Activated T-helper 2 cell treated with anti-CD3 and anti-CD28 coated beads, Interferon-gamma antibody, Interleukin-2, Interleukin-4, amounts not matched to agents 10 μg/mL and 5 μg/mL and 100 μg/mL, durations not matched to agents 14 hours and 24 hours and 36 hours (primary cell): ENCODE measurements around the gene ANKRD23. TPM values are rescaled to one million over a fixed set of nuclear protein-coding genes. Genes with fewer than 3 reads are reported as not detected.

ENCODE experiments used
- DNase-seq: peaks from one replicate; pipeline ENCODE4 v3.0.0; 2021; ENCODE audit warnings: low spot score
- H3K27ac Mint-ChIP-seq: one replicate; pipeline ENCODE4 v1.8.0; 2021; ENCODE audit warnings: mixed read lengths
- H3K27me3 Mint-ChIP-seq: one replicate; pipeline ENCODE4 v1.8.0; 2021; ENCODE audit warnings: low read depth, mixed read lengths
- H3K36me3 Mint-ChIP-seq: one replicate; pipeline ENCODE4 v1.8.0; 2021; ENCODE audit warnings: low read depth, mixed read lengths
- H3K4me1 Mint-ChIP-seq: one replicate; pipeline ENCODE4 v1.8.0; 2021; ENCODE audit warnings: low read depth, mixed read lengths
- H3K4me3 Mint-ChIP-seq: one replicate; pipeline ENCODE4 v1.8.0; 2021; ENCODE audit warnings: low read depth, mild to moderate bottlenecking, moderate library complexity, mixed read lengths
- H3K9me3 Mint-ChIP-seq: one replicate; pipeline ENCODE4 v1.8.0; 2021; ENCODE audit warnings: mixed read lengths
- intact Hi-C: fragments of 100-400 bp; cut with micrococcal nuclease; formaldehyde crosslinking; loops from one replicate; pipeline ENCODE4 v1.15.1; 2023
- total RNA-seq: library from RNA; stranded (reverse); gene quantifications from 2 replicates; pipeline ENCODE4 v1.2.3, GENCODE V29; 2022

Gene ANKRD23
- total RNA-seq, 1 donor from 2014 or later: 9.1 TPM

DNA sequence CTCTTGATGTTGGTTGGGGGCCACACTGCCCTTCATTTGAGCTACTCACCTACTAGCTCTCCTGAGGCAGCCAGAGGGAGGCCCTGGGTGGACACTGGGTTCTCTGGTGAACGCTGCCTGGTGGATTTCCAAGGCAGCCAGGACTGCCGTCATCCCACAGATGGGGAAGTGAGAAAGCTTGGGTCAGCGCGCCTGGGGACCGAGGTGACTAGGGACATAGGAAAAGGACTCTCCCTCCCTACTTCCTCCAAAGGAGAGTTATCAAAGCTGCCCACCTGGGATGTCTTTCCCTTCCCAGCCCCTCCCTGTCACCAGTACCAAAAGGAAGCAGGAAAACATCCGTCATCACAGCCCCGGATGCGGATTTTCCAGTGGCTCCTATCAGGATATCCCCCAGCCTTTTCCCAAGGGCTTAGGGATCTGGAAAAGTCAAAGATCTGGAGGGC lies 29.9 kb upstream of the ANKRD23 start:
- H3K9me3 Mint-ChIP-seq: no peaks in the 10 kb centered on the region
- H3K4me1 Mint-ChIP-seq: peaks cover 16% of the 10 kb centered on the region
- H3K27me3 Mint-ChIP-seq: peaks cover 7% of the 10 kb centered on the region
- no peak overlapping the region for H3K4me3 Mint-ChIP-seq
- H3K36me3 Mint-ChIP-seq: no peaks in the 10 kb centered on the region
- DNase-seq: no peak
- intact Hi-C loops: loop anchor here (5.0 kb wide), 1 partner anchor 89 kb away; no protein-coding TSS in a partner anchor
- no peak overlapping the region for H3K27ac Mint-ChIP-seq

DNA sequence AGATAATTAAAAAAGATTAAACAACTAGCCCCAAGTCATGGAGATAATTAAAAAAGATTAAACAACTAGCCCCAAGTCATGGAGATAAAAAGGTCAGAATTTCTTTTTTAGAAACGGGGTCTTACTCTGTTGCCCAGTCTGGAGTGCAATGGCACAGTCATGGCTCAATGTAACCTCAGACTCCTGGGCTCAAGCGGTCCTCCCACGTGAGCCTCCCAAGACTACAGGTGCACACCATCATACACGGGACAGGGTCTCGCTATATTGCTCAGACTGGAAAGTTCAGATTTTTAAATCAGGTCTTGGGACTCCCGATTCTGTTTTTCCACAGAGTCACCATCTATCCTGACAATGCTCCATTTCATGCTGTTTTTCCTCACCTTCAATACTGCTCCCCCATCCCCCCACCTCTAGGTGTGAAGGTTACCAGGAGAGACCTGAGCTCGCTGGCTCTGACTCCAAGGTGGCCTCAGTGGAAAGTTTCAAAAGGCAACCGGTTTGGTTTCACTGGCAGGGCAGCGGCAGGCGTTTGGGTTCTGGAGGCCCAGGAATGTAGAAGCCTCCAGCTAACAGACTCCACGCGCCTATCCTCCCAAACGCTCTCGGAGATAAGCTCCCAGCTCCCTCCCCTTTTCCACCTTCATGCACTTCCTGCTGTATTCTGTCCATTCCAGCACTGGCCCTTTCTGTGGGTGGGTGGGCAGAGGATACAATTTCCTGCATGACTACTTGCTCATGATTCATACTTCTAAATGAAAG lies 28.9 kb upstream of the ANKRD23 start:
- intact Hi-C loops: loop anchor here (5.0 kb wide), 1 partner anchor 90 kb away; no protein-coding TSS in a partner anchor
- Mint-ChIP-seq H3K4me1 (peaks cover 17% of the 10 kb centered on the region), H3K27ac (no peak overlapping the region), H3K27me3 (peaks cover 7% of the 10 kb centered on the region), H3K4me3 (no peak overlapping the region), H3K36me3 (peaks cover 5% of the 10 kb centered on the region), H3K9me3 (no peaks in the 10 kb centered on the region)
- DNase-seq: no peak

DNA sequence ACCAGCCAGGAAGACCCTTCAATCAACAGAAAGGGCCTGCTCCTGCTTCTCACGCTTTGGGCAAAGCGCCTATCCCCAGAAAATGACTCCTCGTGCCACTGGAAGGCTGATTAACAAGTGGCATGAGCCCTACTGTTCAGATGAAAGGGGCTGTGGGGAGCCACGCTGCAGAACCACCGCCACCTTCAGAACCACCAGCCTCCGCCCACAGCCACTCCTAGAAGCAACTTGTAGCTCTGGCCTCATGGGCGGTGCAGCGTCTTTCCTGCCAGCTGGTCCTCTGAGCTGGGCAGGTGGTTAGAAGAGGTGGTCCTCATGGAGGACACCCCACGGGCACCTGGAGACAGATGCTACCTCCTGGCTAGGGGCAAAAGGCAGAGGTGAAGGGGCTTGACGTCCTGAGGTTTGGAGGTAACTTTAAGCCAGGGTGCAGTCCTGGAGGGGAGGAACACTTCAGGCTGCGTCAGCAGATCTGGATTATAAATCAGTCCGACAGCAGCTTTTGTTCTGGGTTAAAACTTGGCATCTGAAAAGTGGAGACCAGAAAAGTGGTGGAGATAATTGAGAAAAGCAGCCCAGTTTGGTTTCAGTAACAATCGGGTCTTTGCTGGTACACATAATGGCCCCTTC lies 26.9 kb upstream of the ANKRD23 start:
- no peaks in the 10 kb centered on the region for H3K9me3 Mint-ChIP-seq
- H3K4me1 Mint-ChIP-seq: peaks cover 23% of the 10 kb centered on the region
- peak; percentile 55 for DNase-seq
- peaks cover 7% of the 10 kb centered on the region for H3K27me3 Mint-ChIP-seq
- H3K36me3 Mint-ChIP-seq: peaks cover 13% of the 10 kb centered on the region
- peak overlapping the region; percentile 84 for H3K4me3 Mint-ChIP-seq
- peak overlapping the region; percentile 83 for H3K27ac Mint-ChIP-seq
- intact Hi-C loops: loop anchor here (2.0 to 5.0 kb wide), 2 partner anchors 42 to 92 kb away; no protein-coding TSS in a partner anchor

DNA sequence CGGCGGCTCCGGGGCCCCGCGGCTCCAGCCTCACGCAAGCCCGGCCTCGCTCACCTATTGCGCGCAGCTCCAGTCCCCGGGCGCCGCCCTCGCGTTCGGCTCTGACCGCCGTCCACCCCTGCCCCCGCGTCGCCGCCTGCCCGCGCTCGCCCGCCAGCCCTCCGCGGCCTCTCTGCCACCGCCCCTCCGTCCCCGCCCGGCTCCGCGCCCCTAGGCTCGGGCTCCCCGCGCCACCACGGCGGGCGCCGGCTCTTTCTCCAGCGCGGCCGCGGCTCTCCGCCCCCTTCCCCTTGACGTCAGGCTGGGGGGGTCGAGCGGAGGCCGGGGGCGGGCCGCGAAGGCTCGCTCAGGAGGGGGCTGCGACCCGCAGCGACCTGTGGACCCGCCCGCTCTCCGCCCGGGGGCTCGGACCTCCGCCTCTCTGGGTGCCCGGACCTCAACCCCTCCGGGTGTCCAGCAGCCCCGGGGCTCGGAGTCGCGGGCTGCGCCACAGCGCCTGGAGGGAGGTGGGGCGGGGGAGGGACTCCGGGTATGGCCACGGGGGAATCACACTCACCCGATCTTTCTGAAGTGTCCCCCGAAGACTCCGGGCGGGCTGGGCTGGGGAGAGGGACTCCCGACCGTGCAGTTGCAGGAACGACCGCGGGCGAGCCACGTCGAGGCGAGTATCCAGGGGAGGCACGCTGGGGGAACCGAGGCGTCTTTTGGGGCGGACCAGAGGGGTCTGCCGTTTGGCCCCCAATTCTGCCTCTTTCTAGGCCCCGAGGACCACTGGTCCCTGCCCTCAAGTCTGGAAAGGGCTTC lies 26.2 kb upstream of the ANKRD23 start, which contains the start of gene SEMA4C:
Gene SEMA4C, minus strand, starts transcription at position 259 of the 804 bp plus-strand sequence. CDS start 2,194 bp downstream, outside the sequence.
- peaks cover 17% of the 10 kb centered on the region for H3K36me3 Mint-ChIP-seq
- peaks cover 23% of the 10 kb centered on the region for H3K4me1 Mint-ChIP-seq
- H3K27ac Mint-ChIP-seq: peak within 1 kb of the TSS; percentile 83
- intact Hi-C loops: loop anchor here (2.0 to 5.0 kb wide), 3 partner anchors 43 to 109 kb away; partner anchors contain the start of gene CNNM4
- DNase-seq: peak; percentile 45
- no peaks in the 10 kb centered on the region for H3K9me3 Mint-ChIP-seq
- H3K27me3 Mint-ChIP-seq: peaks cover 6% of the 10 kb centered on the region
- peak within 1 kb of the TSS; percentile 84 for H3K4me3 Mint-ChIP-seq

DNA sequence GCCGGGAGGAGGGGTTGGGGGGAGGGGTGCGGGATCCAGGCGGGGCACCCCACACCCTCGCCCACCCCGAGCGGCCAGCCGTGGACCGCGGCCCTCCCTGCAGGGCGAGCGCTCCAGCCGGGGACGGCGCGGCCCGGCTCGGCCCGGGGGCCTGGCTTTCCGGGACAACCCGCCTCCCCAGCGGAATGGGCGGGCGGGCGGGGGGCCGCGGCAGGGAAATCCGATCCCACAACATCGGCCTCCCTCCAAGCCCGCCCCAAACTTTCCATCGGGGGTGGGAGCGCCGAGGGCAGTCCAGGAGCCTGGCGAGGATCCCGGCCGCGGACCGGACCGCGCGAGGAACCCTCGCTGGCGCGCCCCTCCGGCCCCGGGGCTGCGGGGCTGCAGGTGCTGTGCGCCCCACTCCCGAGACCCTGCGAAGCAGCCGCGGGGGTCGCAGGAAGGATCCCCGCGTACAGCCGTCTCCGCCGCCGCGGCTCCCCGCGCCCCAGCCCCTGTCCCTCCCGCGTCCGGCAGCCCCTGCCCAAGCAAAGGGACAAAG lies 25.5 kb upstream of the ANKRD23 start:
- Mint-ChIP-seq H3K9me3 (no peaks in the 10 kb centered on the region), H3K27me3 (peaks cover 6% of the 10 kb centered on the region), H3K4me3 (no peak overlapping the region), H3K4me1 (peaks cover 22% of the 10 kb centered on the region), H3K36me3 (peaks cover 17% of the 10 kb centered on the region), H3K27ac (no peak overlapping the region)
- intact Hi-C loops: loop anchor here (2.0 kb wide), 1 partner anchor 109 kb away; the partner anchor contains the start of gene CNNM4
- no peak for DNase-seq

DNA sequence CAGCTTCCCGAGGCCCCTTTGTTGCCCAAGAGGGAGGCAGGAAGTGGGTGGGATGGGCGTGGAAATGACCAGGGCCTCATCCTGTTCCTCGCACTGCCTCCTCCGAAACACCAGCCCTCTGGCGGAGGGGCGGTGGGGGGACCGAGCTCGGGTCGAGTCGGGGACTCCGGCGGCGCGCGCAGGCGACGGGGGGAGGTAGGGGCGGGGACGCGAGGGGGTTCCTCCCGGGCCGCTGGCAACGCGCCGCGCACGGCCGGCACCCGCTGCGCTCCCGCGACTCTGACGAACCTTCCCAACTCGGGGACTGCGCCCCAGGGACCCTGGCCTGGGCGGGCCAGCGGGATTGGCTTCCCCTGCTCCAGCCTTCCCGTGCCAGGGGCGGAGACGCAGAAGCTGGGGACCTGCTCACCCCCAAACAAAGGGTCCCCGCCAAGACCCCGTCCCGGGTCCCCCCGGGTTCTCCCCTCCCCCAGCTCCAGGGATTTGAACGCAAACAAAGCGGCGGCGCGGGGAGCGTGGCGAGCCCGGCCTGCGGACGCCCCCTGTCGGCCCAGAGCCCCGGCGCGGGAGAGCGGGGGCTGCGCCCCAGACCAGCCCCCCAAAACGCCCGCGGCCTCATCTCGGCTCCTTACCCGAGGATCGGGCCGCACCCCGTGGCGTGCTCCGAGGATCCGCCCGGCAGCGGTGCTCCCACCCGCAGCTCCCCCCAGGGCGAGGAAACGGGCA lies 24.9 kb upstream of the ANKRD23 start:
- Mint-ChIP-seq H3K27me3 (peaks cover 6% of the 10 kb centered on the region), H3K9me3 (no peaks in the 10 kb centered on the region), H3K36me3 (peaks cover 17% of the 10 kb centered on the region), H3K27ac (peak overlapping the region; percentile 77), H3K4me1 (peaks cover 19% of the 10 kb centered on the region), H3K4me3 (peak overlapping the region; percentile 84)
- intact Hi-C loops: loop anchor here (1.0 to 2.0 kb wide), 2 partner anchors 10 to 108 kb away; partner anchors contain the start of genes ANKRD39 and CNNM4
- peak; percentile 62 for DNase-seq

DNA sequence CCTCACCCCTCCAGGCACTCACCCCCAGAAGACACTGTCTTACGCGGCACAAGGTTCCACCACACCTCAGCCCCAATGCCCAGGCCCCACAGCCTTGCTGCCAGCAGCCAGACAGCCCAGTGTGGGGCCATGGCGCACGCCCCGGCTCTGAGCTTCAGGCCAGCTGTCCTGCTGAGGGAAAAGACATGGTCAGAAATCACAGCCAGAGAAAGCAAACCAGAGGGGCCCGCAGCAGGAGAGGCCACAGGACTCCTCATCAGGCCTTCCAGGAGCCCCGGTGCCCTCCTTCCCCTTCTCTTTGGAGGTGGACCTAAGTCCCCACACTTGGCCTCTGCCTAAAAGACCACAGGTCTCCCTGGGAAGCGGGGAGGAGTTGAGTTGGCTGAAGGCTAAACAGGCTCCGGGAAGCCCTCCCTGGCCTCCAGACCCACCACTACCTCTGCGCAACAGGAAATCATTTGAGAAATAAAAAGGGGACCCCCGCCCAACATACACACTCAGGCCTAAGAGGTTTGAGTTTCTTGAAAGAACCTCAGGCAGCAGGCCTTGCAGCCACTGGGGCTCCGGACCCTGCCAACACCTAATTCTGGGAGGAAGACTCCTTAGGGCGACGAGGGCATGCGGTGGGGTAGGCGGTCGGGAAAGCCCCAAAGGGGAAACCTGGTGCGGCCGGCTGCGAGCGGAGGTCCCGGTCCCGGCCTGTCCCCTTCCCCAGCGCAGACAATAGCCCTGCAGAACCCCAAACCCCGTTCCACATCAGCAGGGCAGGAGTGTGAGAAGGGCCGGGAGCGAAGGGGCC lies 24.1 kb upstream of the ANKRD23 start:
- Mint-ChIP-seq H3K4me1 (peaks cover 15% of the 10 kb centered on the region), H3K4me3 (peak overlapping the region; percentile 84), H3K27me3 (peaks cover 6% of the 10 kb centered on the region), H3K36me3 (peaks cover 23% of the 10 kb centered on the region), H3K9me3 (no peaks in the 10 kb centered on the region), H3K27ac (peak overlapping the region; percentile 77)
- intact Hi-C loops: loop anchor here (1.0 to 2.0 kb wide), 2 partner anchors 10 to 107 kb away; partner anchors contain the start of genes ANKRD39 and CNNM4
- DNase-seq: no peak

DNA sequence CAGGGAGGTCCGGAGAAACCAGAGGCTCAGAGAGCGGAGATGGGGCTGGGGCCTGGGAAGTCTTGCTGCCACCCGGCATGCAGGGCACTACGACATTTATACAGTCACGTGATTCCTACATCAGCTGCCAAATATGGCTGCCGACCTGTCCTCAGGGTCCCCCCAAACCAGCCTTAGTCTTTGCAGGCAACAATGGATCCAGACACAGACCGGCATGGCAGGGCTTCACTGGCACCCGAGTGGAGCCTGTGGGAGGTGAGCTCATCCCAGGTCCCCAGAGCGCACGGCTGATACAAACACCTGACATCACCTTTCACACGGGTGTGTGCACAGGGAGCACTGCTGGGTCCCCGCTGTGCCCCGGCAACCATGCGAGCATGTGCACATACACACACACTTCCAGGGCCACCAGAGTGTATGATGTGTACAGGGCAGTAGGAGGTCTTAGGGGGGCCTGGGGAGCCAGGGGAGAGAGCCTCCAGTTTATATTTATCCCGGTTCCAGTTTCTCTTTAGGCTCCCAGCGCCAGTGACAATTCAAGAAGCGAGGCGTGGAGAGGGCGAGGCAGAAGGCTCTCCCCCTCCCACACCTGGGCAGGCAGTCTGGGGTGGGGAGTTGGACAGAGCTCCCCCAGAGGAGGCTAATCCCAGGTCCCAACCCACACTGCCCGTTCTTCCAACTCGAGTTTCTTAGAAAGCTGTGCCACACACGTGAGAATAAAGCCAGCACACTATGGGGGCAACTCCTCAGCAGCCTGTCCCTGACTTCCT lies 23.4 kb upstream of the ANKRD23 start:
- Mint-ChIP-seq H3K27ac (peak overlapping the region; percentile 77), H3K4me3 (peak overlapping the region; percentile 84), H3K27me3 (peaks cover 6% of the 10 kb centered on the region), H3K36me3 (peaks cover 25% of the 10 kb centered on the region), H3K9me3 (no peaks in the 10 kb centered on the region), H3K4me1 (peaks cover 15% of the 10 kb centered on the region)
- intact Hi-C loops: no loop called here
- no peak for DNase-seq

DNA sequence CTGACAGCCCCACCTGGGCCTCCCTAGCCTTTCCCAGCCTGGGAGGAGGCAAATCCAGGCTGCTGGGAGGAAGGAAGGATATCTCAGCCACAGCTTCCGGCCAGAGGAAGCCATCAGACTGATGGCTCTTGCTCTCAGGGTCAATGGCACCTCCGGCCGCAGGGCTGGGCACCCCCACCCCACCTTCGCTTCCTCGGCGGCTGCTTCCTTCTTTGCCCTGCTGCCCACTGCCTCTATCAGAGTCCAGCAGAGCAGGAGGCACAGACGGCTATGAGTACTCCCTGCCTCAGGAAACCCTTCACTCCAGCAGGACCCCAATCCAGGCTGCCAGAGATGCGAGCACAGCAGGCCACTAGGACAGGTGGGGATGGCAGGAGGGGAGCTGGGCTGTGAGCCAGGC lies 22.8 kb upstream of the ANKRD23 start:
- Mint-ChIP-seq H3K27me3 (peaks cover 6% of the 10 kb centered on the region), H3K4me3 (peak overlapping the region; percentile 84), H3K27ac (no peak overlapping the region), H3K36me3 (peaks cover 31% of the 10 kb centered on the region), H3K9me3 (no peaks in the 10 kb centered on the region), H3K4me1 (peaks cover 15% of the 10 kb centered on the region)
- intact Hi-C loops: no loop called here
- DNase-seq: no peak

DNA sequence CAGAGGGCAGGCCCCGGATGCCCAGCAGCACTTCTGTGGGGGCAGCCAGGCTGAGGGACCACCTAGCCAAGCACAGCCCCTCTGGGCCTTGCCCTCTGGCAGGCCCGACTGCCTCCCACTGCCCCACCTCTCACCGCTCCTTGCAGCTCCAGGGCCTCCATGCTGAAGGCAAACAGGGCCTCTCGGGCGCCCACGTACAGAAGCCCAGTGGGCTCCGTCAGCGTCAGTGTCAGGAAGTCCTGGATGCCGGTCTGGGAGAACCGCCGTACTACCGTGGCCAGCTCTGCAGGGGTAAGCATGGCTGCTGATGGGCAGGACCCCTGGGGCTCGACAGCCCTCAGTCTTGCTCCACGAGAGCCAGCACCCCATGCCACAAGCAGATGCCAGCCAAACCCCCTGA lies 22.3 kb upstream of the ANKRD23 start:
- peaks cover 34% of the 10 kb centered on the region for H3K36me3 Mint-ChIP-seq
- H3K9me3 Mint-ChIP-seq: no peaks in the 10 kb centered on the region
- no peak overlapping the region for H3K27ac Mint-ChIP-seq
- H3K4me1 Mint-ChIP-seq: peaks cover 15% of the 10 kb centered on the region
- intact Hi-C loops: no loop called here
- peaks cover 6% of the 10 kb centered on the region for H3K27me3 Mint-ChIP-seq
- H3K4me3 Mint-ChIP-seq: no peak overlapping the region
- no peak for DNase-seq
